ENCODE results near the gene MRPL11. TPM values are rescaled to one million over a fixed set of nuclear protein-coding genes. Genes with fewer than 3 reads are reported as not detected.

MRPL11 gene
- total and polyA plus RNA-seq, 10 of the 15 experiments (the other 5 are each of a cell fraction or from before 2014, with no cell fraction given): 43.5 to 248 (median 109) TPM

DNA sequence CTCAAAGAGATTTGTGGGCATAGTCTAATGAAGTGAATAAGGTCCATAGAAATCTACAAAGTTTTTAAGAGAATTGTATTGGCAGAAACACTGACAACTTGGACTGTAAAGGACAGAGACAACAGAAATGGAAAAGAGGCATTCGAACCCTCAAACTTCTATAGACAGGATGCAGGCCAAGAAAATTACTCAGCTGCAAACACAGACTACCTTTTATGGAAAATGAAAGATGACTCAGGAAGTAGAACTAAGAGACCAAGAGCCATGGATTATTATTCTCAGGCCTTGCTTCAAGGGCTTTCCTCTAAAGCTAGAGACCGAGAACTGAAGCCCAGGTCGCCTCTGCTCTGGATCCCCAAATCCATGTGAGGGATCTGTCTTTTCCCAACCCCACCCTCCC, 24.3 kb upstream of the MRPL11 start:
- ATAC-seq (no peak), FAIRE-seq (no peak), DNase-seq (ENCODE audit: low read depth, low spot score) (no peak)
- Histone ChIP-seq H3K9me3 (replicated peaks; ENCODE audit: control insufficient read depth, insufficient read depth, low read length) (no peaks in the 10 kb centered on the region; the same call in 1 of the 3 replicates), H3K27me3 (replicated peaks in 1 of 2; ENCODE audit: control insufficient read depth in 2 of 2, insufficient read depth in 2 of 2, low read length in 1 of 2) (no peaks in the 10 kb centered on the region), H3K4me1 (ENCODE audit: control insufficient read depth, insufficient read depth, low read length) (peaks cover 28% of the 10 kb centered on the region), H3K4me3 (no peak overlapping the region), H3K4me2 (ENCODE audit: control insufficient read depth, insufficient read depth) (no peak overlapping the region), H3K9ac (ENCODE audit: control insufficient read depth, insufficient read depth, low read length) (no peak overlapping the region), H3K27ac (ENCODE audit: control insufficient read depth, insufficient read depth) (no peak overlapping the region), H3K36me3 (ENCODE audit: control insufficient read depth in 2 of 2, insufficient read depth in 2 of 2, low read length in 1 of 2) (no peaks in the 10 kb centered on the region), H2AFZ (ENCODE audit: control insufficient read depth, low read depth, low read length) (no peak overlapping the region), H4K20me1 (ENCODE audit: control insufficient read depth, insufficient read depth) (no peaks in the 10 kb centered on the region), H3K79me2 (ENCODE audit: control insufficient read depth, insufficient read depth, low read length) (no peaks in the 10 kb centered on the region)
- RAD21 ChIA-PET (ENCODE audit: unreplicated experiment): no interaction called here
- in situ Hi-C loops (cut with MboI): no loop called here
- SMC1A ChIA-PET (ENCODE audit: uncharacterized antibody, unreplicated experiment): interaction anchor here (1.0 kb wide), 1 partner anchor 9 kb away, joined by 3 read pairs; no protein-coding TSS in a partner anchor
- POLR2A ChIA-PET: no interaction called here
- 42% methylated on average over 3 of the region's 3 CpGs for WGBS (ENCODE audit: insufficient coverage, insufficient replicate concordance, low lambda C conversion rate, missing lambda C conversion rate)
- CTCF ChIA-PET: interaction anchor here (4.5 kb wide), 1 partner anchor 24 kb away, joined by 46 read pairs; the partner anchor contains the start of gene MRPL11
- intact Hi-C loops (cut with micrococcal nuclease; ENCODE audit: unreplicated experiment): no loop called here
- no TSS peak for BruUV-seq (replicated peaks)
- TF ChIP-seq FOXK2 (IDR thresholded peaks at IDR 0.05) (no peak), ZSCAN29 (IDR thresholded peaks at IDR 0.05) (no peak), TCF3 (IDR thresholded peaks at IDR 0.05; ENCODE audit: borderline replicate concordance, insufficient read depth, low read depth, low read length) (no peak), MYC (IDR thresholded peaks at IDR 0.05; ENCODE audit: insufficient read depth, insufficient read length, insufficient replicate concordance, low read length, severe bottlenecking) (no peak), NFYA (IDR thresholded peaks at IDR 0.05; ENCODE audit: borderline replicate concordance, low read depth, low read length) (no peak), JUNB (IDR thresholded peaks at IDR 0.05) (no peak), ZBED1 (IDR thresholded peaks at IDR 0.05; ENCODE audit: borderline replicate concordance) (no peak), STAT1 (conservative IDR thresholded peaks at IDR 0.05) (no peak), PAX5 (IDR thresholded peaks at IDR 0.05; ENCODE audit: borderline replicate concordance, low read depth, low read length) (no peak), BMI1 (IDR thresholded peaks at IDR 0.05; ENCODE audit: borderline replicate concordance) (no peak), NR2C1 (IDR thresholded peaks at IDR 0.05) (no peak)
- TF ChIP-seq, protein P1, sequence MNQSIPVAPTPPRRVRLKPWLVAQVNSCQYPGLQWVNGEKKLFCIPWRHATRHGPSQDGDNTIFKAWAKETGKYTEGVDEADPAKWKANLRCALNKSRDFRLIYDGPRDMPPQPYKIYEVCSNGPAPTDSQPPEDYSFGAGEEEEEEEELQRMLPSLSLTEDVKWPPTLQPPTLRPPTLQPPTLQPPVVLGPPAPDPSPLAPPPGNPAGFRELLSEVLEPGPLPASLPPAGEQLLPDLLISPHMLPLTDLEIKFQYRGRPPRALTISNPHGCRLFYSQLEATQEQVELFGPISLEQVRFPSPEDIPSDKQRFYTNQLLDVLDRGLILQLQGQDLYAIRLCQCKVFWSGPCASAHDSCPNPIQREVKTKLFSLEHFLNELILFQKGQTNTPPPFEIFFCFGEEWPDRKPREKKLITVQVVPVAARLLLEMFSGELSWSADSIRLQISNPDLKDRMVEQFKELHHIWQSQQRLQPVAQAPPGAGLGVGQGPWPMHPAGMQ (IDR thresholded peaks at IDR 0.05; ENCODE audit: borderline replicate concordance): no peak
- TF ChIP-seq, protein P2, sequence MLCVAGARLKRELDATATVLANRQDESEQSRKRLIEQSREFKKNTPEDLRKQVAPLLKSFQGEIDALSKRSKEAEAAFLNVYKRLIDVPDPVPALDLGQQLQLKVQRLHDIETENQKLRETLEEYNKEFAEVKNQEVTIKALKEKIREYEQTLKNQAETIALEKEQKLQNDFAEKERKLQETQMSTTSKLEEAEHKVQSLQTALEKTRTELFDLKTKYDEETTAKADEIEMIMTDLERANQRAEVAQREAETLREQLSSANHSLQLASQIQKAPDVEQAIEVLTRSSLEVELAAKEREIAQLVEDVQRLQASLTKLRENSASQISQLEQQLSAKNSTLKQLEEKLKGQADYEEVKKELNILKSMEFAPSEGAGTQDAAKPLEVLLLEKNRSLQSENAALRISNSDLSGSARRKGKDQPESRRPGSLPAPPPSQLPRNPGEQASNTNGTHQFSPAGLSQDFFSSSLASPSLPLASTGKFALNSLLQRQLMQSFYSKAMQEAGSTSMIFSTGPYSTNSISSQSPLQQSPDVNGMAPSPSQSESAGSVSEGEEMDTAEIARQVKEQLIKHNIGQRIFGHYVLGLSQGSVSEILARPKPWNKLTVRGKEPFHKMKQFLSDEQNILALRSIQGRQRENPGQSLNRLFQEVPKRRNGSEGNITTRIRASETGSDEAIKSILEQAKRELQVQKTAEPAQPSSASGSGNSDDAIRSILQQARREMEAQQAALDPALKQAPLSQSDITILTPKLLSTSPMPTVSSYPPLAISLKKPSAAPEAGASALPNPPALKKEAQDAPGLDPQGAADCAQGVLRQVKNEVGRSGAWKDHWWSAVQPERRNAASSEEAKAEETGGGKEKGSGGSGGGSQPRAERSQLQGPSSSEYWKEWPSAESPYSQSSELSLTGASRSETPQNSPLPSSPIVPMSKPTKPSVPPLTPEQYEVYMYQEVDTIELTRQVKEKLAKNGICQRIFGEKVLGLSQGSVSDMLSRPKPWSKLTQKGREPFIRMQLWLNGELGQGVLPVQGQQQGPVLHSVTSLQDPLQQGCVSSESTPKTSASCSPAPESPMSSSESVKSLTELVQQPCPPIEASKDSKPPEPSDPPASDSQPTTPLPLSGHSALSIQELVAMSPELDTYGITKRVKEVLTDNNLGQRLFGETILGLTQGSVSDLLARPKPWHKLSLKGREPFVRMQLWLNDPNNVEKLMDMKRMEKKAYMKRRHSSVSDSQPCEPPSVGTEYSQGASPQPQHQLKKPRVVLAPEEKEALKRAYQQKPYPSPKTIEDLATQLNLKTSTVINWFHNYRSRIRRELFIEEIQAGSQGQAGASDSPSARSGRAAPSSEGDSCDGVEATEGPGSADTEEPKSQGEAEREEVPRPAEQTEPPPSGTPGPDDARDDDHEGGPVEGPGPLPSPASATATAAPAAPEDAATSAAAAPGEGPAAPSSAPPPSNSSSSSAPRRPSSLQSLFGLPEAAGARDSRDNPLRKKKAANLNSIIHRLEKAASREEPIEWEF (IDR thresholded peaks at IDR 0.05; ENCODE audit: insufficient replicate concordance, low read depth, low read length): no peak
- TF ChIP-seq, protein P3, sequence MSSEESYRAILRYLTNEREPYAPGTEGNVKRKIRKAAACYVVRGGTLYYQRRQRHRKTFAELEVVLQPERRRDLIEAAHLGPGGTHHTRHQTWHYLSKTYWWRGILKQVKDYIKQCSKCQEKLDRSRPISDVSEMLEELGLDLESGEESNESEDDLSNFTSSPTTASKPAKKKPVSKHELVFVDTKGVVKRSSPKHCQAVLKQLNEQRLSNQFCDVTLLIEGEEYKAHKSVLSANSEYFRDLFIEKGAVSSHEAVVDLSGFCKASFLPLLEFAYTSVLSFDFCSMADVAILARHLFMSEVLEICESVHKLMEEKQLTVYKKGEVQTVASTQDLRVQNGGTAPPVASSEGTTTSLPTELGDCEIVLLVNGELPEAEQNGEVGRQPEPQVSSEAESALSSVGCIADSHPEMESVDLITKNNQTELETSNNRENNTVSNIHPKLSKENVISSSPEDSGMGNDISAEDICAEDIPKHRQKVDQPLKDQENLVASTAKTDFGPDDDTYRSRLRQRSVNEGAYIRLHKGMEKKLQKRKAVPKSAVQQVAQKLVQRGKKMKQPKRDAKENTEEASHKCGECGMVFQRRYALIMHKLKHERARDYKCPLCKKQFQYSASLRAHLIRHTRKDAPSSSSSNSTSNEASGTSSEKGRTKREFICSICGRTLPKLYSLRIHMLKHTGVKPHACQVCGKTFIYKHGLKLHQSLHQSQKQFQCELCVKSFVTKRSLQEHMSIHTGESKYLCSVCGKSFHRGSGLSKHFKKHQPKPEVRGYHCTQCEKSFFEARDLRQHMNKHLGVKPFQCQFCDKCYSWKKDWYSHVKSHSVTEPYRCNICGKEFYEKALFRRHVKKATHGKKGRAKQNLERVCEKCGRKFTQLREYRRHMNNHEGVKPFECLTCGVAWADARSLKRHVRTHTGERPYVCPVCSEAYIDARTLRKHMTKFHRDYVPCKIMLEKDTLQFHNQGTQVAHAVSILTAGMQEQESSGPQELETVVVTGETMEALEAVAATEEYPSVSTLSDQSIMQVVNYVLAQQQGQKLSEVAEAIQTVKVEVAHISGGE (CRISPR knock-in tag; IDR thresholded peaks at IDR 0.05): no peak

Measured in GM12878 (cell line).